Myocyte (in vitro differentiated cells): ENCODE data around the gene ESYT3. TPM values are rescaled to one million over a fixed set of nuclear protein-coding genes. Genes with fewer than 3 reads are reported as not detected.

Source experiments
- DNase-seq: peaks from one replicate; pipeline ENCODE4 v3.0.0-alpha.2; 2012; ENCODE audit warnings: low read depth
- polyA plus RNA-seq: library from polyadenylated mRNA; unstranded; fragments of >200 nt; gene quantifications from one replicate; pipeline ENCODE4 v1.2.1, GENCODE V29; 2012; ENCODE audit warnings: missing spikeins
- total RNA-seq: library from RNA; depleted of rRNA; stranded (reverse); fragments of >200 nt; gene quantifications from 2 replicates; pipeline ENCODE4 v1.2.3, GENCODE V29; 2014

Gene ESYT3, protein sequence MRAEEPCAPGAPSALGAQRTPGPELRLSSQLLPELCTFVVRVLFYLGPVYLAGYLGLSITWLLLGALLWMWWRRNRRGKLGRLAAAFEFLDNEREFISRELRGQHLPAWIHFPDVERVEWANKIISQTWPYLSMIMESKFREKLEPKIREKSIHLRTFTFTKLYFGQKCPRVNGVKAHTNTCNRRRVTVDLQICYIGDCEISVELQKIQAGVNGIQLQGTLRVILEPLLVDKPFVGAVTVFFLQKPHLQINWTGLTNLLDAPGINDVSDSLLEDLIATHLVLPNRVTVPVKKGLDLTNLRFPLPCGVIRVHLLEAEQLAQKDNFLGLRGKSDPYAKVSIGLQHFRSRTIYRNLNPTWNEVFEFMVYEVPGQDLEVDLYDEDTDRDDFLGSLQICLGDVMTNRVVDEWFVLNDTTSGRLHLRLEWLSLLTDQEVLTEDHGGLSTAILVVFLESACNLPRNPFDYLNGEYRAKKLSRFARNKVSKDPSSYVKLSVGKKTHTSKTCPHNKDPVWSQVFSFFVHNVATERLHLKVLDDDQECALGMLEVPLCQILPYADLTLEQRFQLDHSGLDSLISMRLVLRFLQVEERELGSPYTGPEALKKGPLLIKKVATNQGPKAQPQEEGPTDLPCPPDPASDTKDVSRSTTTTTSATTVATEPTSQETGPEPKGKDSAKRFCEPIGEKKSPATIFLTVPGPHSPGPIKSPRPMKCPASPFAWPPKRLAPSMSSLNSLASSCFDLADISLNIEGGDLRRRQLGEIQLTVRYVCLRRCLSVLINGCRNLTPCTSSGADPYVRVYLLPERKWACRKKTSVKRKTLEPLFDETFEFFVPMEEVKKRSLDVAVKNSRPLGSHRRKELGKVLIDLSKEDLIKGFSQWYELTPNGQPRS
- 1.7 and 2.8 TPM in 2 replicates for total RNA-seq
- polyA plus RNA-seq = 8.6 TPM

DNA sequence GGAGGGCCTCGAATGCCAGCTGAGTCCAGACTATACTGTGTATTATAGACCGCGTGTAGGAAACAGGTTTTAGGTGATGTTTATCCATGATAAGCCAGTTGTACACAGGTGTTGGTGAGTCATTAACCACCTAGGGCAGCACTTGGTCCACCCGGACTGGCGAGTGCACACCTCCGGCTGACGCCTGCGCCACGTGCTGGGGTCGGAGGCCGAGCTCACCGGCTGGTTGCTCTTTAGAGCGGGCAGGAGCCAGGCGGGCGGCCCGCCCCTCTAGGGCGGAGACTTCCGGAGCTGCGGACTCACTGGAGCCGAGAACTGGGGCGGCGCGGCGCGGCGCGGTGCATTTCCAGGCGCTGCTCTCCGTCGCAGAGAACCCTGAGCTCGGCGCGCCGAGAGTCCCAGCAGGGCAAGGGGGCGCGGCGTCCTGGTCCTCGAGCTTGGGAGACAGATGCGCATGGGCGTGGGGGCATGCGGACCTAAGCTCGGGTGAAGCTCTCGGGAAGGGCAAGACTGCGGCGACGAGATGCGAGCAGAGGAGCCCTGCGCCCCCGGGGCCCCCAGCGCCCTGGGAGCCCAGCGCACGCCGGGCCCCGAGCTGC is at the start of gene ESYT3:
TSS of gene ESYT3 (plus strand) at position 341 of the 599 bp plus-strand sequence. CDS start at position 524, 183 bp downstream.
- DNase-seq = peak; percentile 52

DNA sequence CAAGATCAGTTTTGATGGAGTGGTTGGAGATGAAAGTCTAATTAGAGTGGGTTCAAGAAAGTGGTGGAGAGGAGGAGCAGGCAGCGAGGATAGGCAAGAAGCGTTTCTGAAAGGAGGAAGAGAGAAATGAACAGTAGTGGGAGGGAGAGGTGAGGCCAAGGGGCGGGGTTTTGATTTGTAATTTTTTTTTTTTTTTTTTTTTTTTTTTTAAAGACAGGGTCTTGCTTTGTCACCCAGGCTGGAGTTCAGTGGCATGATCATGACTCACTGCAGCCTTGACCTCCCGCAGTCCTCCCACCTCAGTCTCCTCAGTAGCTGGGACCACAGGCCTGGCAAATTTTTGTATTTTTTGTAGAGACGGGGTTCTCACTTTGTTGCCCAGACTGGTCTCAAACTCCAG is 49.4 kb upstream of the ESYT3 start:
- no peak for DNase-seq

DNA sequence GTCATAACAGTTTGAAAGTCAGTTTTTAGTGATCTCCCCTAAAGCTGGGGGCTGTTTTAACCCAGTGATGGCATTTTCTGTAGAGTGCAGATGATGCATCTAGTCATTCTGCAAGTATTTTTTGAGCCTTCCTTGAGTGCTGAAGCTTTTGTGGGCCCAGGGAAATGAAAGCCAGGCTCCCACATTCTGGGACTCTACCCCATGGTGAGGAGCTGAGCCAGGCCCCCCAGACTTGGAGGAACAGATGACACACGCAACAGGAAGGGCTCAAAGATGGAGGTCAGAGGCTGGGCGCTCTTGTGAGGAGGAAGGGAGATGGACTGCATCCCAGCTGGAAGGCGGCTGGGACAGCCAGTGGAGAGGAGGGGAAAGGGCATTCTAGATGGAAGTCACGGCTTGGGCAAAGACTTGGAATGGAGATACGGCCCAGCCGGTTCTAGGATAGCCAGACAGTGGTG is 45.2 kb upstream of the ESYT3 start:
- DNase-seq = no peak

DNA sequence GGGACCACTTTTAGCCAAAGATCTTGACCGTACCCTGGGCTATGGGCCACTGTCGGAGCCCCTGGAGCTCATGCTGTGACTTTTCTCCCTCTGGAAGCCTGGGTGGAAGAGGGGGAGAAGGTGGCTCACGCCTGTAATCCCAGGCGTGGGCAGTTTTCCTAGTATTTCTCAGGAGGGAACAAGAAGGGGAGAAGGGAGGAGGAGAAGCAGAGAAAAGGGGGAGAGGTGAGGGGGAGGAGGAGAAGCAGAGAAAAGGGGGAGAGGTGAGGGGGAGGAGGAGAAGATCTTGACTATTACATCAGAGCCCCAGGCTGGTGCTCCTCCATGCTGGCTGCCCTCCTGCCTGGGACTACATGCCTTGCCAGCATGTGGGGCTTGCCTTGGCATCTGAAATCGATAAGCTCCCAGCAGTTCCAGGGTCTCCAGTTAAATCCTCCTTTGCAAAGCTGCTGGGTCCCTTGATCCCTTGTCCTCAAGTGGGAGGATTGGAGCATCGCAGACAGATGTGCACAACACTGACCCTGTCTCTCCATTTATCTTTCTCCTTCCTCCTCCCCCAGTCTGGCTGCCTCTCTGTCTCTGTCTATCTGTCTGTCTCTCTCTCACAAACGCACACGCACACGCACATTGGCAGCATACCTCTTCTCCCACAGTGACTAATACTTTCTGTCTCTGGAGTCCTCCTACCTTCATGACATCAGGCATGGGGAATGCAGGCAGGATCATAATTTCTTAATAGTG is 44.4 kb upstream of the ESYT3 start:
- peak; percentile 86 for DNase-seq

DNA sequence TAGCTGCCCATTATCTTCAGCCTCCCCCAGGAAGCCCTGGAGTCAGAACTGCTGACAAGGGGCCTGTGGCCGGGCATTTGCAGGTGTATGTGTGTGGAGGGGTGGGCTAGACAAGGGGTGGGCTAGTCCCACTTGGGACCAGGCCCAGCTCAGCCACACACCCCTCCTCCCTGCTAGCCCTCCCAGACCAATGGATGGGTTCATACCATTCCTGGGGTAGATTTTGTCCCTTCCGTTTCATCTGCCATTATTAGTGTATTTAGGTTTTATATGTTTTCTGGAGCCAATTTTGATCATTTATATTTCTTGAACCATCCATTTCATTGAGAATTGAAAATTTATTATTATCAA is 43.9 kb upstream of the ESYT3 start:
- no peak for DNase-seq

DNA sequence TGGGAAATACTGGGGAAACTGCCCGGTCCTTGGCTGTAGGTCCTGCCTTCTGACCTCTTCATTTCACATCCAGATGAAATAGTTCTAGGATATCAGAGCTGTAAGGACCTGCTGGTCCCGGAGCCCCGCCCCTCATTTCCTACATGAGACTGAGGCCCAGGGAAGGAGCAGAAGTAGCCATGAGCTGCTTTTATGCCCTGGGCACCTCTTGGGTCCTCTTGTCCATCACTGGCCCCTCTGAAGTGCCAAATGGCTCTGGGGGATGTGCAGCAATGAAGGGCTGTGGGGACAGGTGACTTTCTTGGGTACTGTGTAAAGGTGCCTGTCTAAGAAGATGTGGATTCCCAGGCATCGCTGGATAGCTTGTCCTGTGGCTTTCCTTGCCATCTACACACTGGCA is 40.3 kb upstream of the ESYT3 start:
- no peak for DNase-seq

DNA sequence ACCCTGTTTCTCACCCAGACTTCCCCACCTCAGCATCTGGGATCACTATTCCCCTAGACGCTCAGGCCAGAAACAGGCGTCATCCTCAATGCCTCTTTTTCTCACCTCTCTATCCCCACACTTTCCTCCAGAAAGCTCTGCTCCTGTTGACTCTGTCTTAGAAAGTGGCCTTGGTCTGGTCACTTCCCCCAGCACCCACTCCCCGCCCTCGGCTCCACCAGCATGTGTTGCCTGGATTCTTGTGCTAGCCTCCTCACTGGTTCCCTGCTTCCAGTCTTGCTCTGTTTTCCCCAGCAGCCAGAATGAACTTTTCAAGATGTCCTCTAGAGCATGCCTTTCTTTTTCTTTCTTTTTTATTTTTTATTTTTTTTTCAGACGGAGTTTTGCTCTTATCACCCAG is 39.7 kb upstream of the ESYT3 start:
- no peak for DNase-seq

DNA sequence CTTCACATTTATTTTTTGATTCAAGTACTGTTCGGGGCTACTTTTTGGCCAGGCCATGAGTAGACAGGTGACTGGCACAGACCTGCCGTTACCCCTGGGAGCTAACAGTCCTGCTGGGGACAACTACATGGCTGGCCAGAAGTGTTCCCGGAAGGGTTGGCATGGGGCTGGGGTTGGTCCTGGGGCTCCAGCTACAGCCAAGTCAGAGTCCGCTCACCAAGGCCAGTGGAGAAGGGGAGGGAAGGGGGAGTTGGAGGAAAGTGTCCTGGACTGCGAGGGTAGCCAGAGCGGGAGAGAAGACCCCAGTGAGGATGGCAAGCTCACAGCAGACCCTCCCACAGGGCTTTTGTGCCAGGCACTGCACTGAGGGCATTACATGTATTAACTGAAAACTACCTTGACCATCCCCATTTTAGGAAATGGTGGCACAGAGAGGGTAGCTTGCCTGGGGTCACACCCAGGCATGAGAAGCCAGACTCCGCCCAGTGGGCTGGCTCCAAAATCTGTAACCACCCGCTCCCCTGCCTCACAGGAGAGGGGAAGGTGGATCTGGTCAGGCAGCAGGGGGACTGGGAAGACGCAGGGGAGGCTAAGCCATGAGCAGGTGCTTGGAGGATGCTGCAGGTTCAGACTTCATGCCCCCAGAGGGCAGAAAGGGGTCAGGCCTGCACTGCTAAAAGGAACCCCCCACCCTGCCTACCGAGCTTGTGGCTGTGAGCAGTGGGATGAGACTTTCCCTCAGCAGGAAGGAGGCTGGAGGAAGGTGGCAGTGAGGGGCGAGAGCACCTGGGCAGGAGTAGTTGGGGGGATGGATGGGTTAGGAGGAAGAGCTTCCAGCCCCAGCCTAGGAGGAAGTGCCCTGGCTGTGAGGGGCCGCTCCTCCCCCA is 38.3 kb upstream of the ESYT3 start:
- DNase-seq = no peak

DNA sequence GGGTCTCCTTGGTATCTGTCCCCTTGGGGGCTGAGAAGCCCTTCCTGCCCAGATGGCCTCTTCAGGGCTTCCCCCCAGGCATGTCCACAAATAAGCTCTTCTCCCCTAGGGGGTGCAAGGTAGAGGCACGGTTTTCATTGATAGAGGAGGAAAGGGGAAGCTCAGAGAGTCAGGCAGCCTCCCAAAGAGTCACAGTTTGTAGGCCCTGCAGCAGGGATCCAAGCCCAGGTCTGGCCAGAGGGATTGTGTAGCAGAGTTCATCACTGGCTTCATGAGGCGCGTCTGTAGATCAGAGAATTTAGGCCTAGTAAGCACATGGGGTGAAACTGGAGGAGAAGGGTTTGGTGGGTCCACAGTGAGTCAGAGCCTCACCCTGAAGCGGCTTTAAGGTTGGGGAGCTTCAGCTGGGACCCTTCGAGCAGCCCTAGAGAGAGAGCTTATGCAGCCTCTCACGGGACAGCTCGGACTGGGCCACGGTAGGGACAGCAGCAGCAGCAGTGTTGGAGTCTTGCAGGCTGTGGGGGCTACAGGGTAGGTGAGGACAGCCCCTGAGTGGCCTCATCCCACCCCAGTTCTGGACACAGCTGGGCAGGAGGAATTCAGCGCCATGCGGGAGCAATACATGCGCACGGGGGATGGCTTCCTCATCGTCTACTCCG is 37.5 kb upstream of the ESYT3 start:
- no peak for DNase-seq

DNA sequence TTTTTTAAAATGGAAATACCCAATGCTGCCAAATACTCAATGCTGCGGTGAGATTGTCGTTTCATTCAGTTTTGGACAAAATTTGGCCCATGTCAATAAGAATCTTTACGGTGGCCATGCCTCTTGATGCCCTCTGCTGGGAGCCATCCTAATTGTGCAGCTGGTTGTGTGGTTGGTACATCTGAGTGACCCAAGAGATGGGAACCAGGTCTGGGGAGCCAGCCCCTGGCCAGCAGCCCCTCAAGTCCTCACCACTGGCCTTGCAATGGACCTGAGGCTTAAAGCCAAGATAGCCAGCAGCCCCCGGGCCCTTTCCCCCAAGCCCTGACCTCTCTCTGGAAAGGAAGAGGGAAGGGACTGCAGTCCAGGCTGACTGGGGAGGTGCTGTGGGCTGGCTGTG is 36.4 kb upstream of the ESYT3 start:
- no peak for DNase-seq

DNA sequence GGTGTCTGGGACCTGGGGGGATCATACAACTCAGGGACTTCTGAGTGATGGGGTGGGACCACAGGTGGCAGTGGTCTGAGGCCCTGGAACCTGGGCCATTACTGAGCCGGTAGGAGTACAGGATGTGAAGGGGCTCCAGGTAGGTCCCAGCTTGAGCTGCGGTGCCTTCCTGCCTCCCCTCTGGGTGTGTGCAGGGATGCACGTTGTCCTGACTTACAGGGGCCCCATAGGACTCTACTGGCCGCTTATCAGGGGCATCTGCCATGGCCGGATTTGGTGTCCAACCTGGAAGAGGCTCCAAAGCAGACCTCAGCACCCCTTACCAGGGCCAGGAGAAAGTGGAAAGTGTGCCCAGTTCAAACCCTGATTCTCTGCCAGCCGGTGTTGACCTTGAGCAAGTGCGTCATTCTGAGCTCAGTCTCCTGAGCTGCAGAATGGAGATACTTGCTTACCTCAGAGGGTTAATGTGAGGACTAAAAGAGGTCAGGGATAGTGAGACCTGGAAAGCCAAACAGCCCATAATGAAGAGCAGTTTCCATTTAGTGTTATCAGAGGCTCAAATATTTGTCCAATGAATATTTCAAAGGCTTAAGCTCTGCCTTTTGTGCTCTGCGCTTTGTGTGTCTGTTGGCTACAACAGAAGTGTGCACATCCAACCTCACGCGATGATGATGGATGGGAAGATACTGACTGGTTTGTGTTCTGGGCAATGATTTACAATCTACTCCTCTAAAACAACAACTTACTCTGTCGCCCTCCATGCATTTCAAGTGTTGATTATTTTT is 35.4 kb upstream of the ESYT3 start:
- no peak for DNase-seq

DNA sequence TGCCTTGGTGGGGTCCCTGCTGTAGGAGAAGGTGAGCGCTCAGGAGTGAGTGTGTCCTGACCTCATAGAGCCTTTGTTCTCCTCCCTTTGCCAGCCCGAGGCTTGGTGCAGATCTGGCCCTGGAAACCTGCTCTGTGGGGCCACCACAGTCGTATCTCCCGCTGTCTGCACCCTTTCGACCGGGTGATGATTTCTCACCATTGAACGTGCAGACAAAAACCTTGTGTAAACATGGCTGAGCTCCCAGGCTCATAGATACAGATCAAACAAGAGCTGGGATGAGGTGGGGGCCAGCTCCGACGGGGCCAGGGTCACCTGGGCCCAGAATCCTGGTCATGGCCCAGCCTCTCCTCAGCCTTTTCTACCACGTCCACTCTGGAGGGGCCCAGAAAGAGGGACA is 34.6 kb upstream of the ESYT3 start:
- DNase-seq = no peak

DNA sequence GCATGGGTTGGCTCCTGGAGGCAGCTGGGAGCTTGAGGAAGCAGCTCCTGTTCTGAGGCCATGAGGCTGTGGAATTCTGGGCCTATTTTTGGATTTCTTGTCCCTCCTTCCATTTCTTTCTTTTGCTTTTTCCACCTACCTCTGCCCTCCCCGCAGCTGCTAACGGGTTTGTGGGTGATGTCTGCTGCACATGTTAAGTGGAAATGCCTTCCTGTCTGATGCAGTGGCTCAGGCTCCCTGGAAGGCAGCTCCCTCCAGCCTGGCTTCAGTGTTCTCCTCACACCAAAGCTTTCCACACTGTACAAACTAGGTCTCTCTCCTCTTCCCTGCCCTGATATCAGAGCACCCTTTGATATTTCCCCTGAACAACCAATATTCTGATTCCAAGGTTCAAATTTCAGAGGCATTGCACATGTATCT is 33.8 kb upstream of the ESYT3 start:
- DNase-seq = peak; percentile 80

DNA sequence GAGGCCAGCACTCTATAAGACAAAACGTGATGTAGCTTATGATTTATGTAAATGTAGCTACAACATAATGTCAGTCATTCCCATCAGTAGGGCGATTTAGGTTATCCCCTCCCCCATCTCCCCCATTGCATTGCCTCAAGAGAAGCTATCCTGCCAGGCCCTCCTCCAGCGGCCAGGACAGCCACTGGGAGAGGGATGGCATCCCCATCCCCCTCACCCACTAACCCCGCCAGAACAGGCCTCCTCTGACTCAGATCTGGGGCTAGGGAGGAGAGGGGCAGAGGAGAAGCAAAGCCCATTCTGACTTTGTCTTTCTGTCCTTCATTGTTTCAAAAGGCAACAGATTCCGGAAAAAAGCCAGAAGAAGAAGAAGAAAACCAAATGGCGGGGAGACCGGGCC is 32.6 kb upstream of the ESYT3 start:
- DNase-seq = no peak

DNA sequence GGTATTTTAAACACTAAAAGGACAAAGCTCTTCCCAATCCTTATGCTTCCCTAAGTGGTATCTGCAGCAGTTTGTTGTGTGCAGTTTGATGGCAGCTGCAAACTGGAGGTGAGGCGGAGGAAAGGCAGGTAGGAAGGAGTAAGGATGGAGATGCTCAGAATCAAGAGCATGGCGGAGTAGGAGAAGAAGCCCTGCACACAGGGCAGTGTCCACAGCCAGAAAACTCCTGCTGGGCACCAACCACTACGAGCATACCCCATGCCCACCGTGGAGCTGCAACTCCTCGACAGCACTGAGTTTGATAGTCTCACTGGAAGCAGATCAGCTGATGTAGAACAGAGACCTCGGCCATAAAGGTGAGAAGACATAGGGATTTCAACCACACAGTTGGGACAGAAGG is 30.3 kb upstream of the ESYT3 start:
- DNase-seq = no peak

DNA sequence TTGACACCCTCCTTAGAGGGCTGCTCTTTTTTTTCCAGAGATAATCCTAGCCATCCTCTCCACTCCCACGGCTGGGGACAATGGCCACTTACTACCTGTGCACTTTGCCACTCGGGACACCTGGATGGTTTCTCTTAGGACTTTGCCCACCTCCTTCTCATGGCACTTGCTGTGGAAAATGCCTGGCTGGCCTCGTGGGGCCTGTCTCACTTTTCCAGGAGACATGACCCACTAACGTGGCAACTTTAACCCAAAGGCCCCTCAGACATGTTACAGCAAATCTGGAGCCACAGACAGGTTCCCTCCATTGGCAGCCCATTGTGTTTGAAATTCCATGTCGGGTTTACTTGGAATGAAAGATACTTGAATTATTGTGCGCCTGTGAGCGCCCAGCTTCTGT is 29.4 kb upstream of the ESYT3 start:
- DNase-seq = no peak

DNA sequence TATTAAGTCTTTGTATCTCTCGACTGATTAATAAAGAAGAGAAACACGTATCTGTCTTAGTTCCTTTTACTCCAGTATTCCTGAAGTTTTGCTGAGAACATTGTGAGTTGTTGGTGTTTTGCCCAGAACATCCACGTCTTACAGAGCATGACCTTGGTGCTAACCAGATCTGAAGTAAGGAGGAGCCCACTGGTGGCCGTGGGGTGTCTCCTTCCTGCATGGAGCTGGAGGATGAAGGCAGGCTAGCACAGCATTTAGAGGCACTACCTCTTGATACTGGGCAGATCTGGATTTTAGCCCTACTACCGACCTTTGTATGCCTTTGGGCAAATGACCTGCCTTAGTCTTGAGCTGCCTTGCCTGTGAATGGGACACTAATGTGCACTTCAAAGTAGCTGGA is 28.9 kb upstream of the ESYT3 start:
- no peak for DNase-seq

DNA sequence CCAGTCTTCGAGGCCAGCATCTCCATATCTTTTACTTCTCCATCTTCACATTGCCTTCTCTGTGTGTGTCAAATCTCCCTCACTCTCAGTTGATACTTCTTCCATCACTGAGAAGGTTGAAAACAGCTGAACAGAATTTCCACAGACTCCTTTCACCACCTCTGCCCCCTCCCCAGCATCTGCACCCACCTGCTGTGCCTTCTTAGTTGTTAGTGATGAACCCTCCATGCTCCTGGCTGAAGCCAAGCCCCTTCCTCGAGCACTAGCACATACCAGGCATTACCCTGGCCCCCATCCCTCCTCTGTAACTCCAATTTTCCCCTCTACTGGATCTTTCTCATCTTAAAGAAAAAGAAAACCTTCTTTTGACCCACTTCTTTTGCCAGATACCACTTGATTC is 27.8 kb upstream of the ESYT3 start:
- DNase-seq = no peak
